ENCODE data around the gene TNFSF4.
"Not testable (repeated sequence)": the region's sequence is repeated elsewhere in the genome, so short reads cannot be mapped to it uniquely, and the experiment has no call there.

Gene TNFSF4

GRCh38 chr1:173206816-173207568, at the start of gene TNFSF4:
TSS of gene TNFSF4 (minus strand) at chr1:173207331. CDS start at chr1:173207176, 155 bp downstream.
- Mint-ChIP-seq H3K4me3 (peak within 1 kb of the TSS; percentile 79), H3K9me3 (no peaks in the 10 kb centered on the region), H3K27me3 (no peaks in the 10 kb centered on the region), H3K27ac (peak within 1 kb of the TSS; percentile 73), H3K4me1 (peaks cover 65% of the 10 kb centered on the region), H3K36me3 (no peaks in the 10 kb centered on the region)

GRCh38 chr1:173255214-173255813, 48.2 kb upstream of the TNFSF4 start:
- Mint-ChIP-seq H3K27ac (no peak overlapping the region), H3K27me3 (no peaks in the 10 kb centered on the region), H3K9me3 (peaks cover 5% of the 10 kb centered on the region), H3K36me3 (peaks cover 8% of the 10 kb centered on the region), H3K4me1 (no peaks in the 10 kb centered on the region), H3K4me3 (no peak overlapping the region)

GRCh38 chr1:173253046-173253445, 45.9 kb upstream of the TNFSF4 start:
- Mint-ChIP-seq H3K27me3 (no peaks in the 10 kb centered on the region), H3K4me3 (no peak overlapping the region), H3K27ac (no peak overlapping the region), H3K36me3 (peaks cover 3% of the 10 kb centered on the region), H3K4me1 (no peaks in the 10 kb centered on the region), H3K9me3 (no peaks in the 10 kb centered on the region)

GRCh38 chr1:173249349-173249748, 42.2 kb upstream of the TNFSF4 start:
- no peaks in the 10 kb centered on the region for H3K9me3 Mint-ChIP-seq

GRCh38 chr1:173248247-173248940, 41.3 kb upstream of the TNFSF4 start:
- H3K9me3 Mint-ChIP-seq, result peaks cover 6% of the 10 kb centered on the region
- no peaks in the 10 kb centered on the region for H3K27me3 Mint-ChIP-seq
- no peak overlapping the region for H3K4me3 Mint-ChIP-seq
- H3K27ac Mint-ChIP-seq, result no peak overlapping the region
- peaks cover 6% of the 10 kb centered on the region for H3K36me3 Mint-ChIP-seq
- no peaks in the 10 kb centered on the region for H3K4me1 Mint-ChIP-seq

More at GRCh38 chr1:173249349-173249748, 42.2 kb upstream of the TNFSF4 start:
- no peak overlapping the region for H3K27ac Mint-ChIP-seq
- no peak overlapping the region for H3K4me3 Mint-ChIP-seq
- no peaks in the 10 kb centered on the region for H3K4me1 Mint-ChIP-seq
- no peaks in the 10 kb centered on the region for H3K27me3 Mint-ChIP-seq
- H3K36me3 Mint-ChIP-seq, result peaks cover 2% of the 10 kb centered on the region

GRCh38 chr1:173245892-173246291, 38.8 kb upstream of the TNFSF4 start:
- H3K27me3 Mint-ChIP-seq, result no peaks in the 10 kb centered on the region
- H3K4me1 Mint-ChIP-seq, result no peaks in the 10 kb centered on the region
- peaks cover 7% of the 10 kb centered on the region for H3K9me3 Mint-ChIP-seq
- peaks cover 17% of the 10 kb centered on the region for H3K36me3 Mint-ChIP-seq
- no peak overlapping the region for H3K4me3 Mint-ChIP-seq
- no peak overlapping the region for H3K27ac Mint-ChIP-seq

- Mint-ChIP-seq H3K4me1 (no peaks in the 10 kb centered on the region), H3K9me3 (peaks cover 7% of the 10 kb centered on the region), H3K27me3 (no peaks in the 10 kb centered on the region), H3K4me3 (no peak overlapping the region), H3K27ac (no peak overlapping the region), H3K36me3 (peaks cover 25% of the 10 kb centered on the region)
Observed at GRCh38 chr1:173243300-173243699, 36.2 kb upstream of the TNFSF4 start.

- Mint-ChIP-seq H3K27ac (no peak overlapping the region), H3K9me3 (peaks cover 7% of the 10 kb centered on the region), H3K4me3 (no peak overlapping the region), H3K27me3 (no peaks in the 10 kb centered on the region), H3K4me1 (no peaks in the 10 kb centered on the region), H3K36me3 (peaks cover 28% of the 10 kb centered on the region)
Observed at GRCh38 chr1:173241528-173242347, 34.6 kb upstream of the TNFSF4 start.

GRCh38 chr1:173240609-173241008, 33.5 kb upstream of the TNFSF4 start:
- no peak overlapping the region for H3K27ac Mint-ChIP-seq
- H3K36me3 Mint-ChIP-seq, result peaks cover 29% of the 10 kb centered on the region
- no peak overlapping the region for H3K4me3 Mint-ChIP-seq
- no peaks in the 10 kb centered on the region for H3K4me1 Mint-ChIP-seq
- peaks cover 7% of the 10 kb centered on the region for H3K9me3 Mint-ChIP-seq
- no peaks in the 10 kb centered on the region for H3K27me3 Mint-ChIP-seq

GRCh38 chr1:173239058-173239457, 31.9 kb upstream of the TNFSF4 start:
- Mint-ChIP-seq H3K4me3 (no peak overlapping the region), H3K27ac (no peak overlapping the region), H3K4me1 (no peaks in the 10 kb centered on the region), H3K9me3 (peaks cover 7% of the 10 kb centered on the region), H3K27me3 (no peaks in the 10 kb centered on the region), H3K36me3 (peaks cover 29% of the 10 kb centered on the region)

GRCh38 chr1:173234899-173235298, 27.8 kb upstream of the TNFSF4 start:
- no peak overlapping the region for H3K4me3 Mint-ChIP-seq
- H3K4me1 Mint-ChIP-seq, result no peaks in the 10 kb centered on the region
- no peaks in the 10 kb centered on the region for H3K27me3 Mint-ChIP-seq
- H3K9me3 Mint-ChIP-seq, result no peaks in the 10 kb centered on the region
- H3K36me3 Mint-ChIP-seq, result peaks cover 22% of the 10 kb centered on the region
- no peak overlapping the region for H3K27ac Mint-ChIP-seq

- H3K9me3 Mint-ChIP-seq, H3K4me1 Mint-ChIP-seq, H3K4me3 Mint-ChIP-seq, H3K27me3 Mint-ChIP-seq, H3K27ac Mint-ChIP-seq: not testable (repeated sequence)
- H3K36me3 Mint-ChIP-seq, result peaks cover 23% of the 10 kb centered on the region
Observed at GRCh38 chr1:173234434-173234833, 27.3 kb upstream of the TNFSF4 start.

- not testable (repeated sequence) for H3K27me3 Mint-ChIP-seq, H3K4me3 Mint-ChIP-seq, H3K27ac Mint-ChIP-seq, H3K4me1 Mint-ChIP-seq, H3K9me3 Mint-ChIP-seq
- H3K36me3 Mint-ChIP-seq, result peaks cover 18% of the 10 kb centered on the region
Observed at GRCh38 chr1:173229031-173229430, 21.9 kb upstream of the TNFSF4 start.

- Mint-ChIP-seq H3K27ac (no peak overlapping the region), H3K9me3 (no peaks in the 10 kb centered on the region), H3K4me3 (no peak overlapping the region), H3K36me3 (peaks cover 6% of the 10 kb centered on the region), H3K27me3 (no peaks in the 10 kb centered on the region), H3K4me1 (no peaks in the 10 kb centered on the region)
Observed at GRCh38 chr1:173224949-173225348, 17.8 kb upstream of the TNFSF4 start.

- no peak overlapping the region for H3K4me3 Mint-ChIP-seq
- no peak overlapping the region for H3K27ac Mint-ChIP-seq
- no peaks in the 10 kb centered on the region for H3K4me1 Mint-ChIP-seq
- H3K36me3 Mint-ChIP-seq, result peaks cover 5% of the 10 kb centered on the region
- H3K9me3 Mint-ChIP-seq, result no peaks in the 10 kb centered on the region
- no peaks in the 10 kb centered on the region for H3K27me3 Mint-ChIP-seq
Observed at GRCh38 chr1:173224280-173224892, 17.3 kb upstream of the TNFSF4 start.
